ENCODE results near the gene PRKAG2.

PRKAG2 gene

DNA sequence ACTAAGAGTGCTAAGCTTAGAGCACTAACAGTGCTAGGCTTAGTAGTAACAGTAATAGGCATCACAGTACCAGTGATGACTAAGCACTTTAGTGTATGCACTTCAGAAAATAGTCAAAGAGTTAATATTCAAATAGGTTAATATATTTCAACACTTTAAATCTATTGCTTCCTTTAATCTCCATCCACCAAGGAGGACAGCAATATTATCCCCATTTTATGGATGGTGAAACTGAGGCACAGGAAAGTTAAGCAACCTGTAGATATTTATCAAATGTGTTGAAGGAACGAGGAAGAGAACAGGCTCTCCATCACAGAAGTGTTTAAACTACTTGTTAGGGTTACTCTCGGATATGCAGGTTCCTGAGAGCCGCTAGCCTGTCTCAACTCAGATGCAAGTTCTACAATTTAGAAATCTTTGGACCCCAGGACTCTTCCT, 165.5 kb downstream of the PRKAG2 start:
- Histone ChIP-seq H3K36me3 (ENCODE audit: insufficient read depth, low read length) (no peaks in the 10 kb centered on the region), H3K27ac (ENCODE audit: low read depth, low read length, poor library complexity, severe bottlenecking) (no peak overlapping the region), H3K4me1 (ENCODE audit: insufficient read depth, low read length, severe bottlenecking) (no peaks in the 10 kb centered on the region)

DNA sequence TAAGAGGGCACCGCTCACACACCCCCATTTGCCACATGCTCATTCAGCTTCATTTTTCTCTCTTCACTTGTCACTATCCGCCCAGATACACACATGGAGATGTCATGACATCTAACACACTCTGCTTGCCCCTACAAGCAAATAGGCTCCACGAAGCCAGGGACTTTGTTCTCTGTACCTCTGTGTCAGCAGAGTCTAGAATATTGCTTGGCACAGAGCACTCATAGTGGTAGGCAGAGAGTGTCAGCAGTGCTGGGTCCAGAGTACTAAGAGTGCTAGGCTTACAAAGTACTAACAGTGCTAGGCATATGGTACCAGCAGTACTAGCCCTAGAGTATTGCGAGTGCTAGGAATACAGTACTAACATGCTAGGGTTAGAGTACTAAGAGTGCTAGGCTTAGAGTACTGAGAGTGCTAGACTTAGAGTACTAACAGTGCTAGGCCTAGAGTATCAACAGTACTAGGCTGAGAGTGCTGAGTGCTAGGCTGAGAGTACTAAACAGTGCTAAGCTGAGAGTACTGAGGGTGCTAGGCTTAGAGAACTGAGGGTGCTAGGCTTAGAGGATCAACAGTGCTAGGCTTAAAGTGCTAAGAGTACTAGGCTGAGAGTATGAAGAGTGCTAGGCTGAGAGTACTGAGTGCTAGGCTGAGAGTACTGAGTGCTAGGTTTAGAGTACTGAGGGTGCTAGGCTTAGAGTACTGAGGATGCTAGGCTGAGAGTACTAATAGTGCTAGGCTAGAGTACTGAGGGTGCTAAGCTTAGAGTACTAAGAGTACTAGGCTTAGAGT, 166.1 kb downstream of the PRKAG2 start:
- H3F3A ChIP-seq (ENCODE audit: insufficient read depth, low read length) = no peaks in the 10 kb centered on the region
- H3K9me3 ChIP-seq (ENCODE audit: low read length) = 0 out of 2 replicates have a peak, but pooled peaks cover 3% of the 10 kb centered on the region
- H3K4me3 ChIP-seq (ENCODE audit: low read depth, low read length, poor library complexity, severe bottlenecking) = no peak overlapping the region
- H3K9ac ChIP-seq (ENCODE audit: low read length) = no peak overlapping the region
- H3K27ac ChIP-seq (ENCODE audit: low read depth, low read length, poor library complexity, severe bottlenecking) = no peak overlapping the region
- H3K27me3 ChIP-seq (ENCODE audit: insufficient read depth, low read length) = peaks cover 19% of the 10 kb centered on the region; the same call in 1 of the 2 replicates
- no peaks in the 10 kb centered on the region for H3K4me1 ChIP-seq (ENCODE audit: insufficient read depth, low read length, severe bottlenecking)
- no peak overlapping the region for H3K4me2 ChIP-seq (ENCODE audit: low read length)
- no peaks in the 10 kb centered on the region for H3K36me3 ChIP-seq (ENCODE audit: insufficient read depth, low read length)
- no peaks in the 10 kb centered on the region for H3K79me2 ChIP-seq (ENCODE audit: insufficient read depth, low read length)
- H3K9me2 ChIP-seq (ENCODE audit: low read depth, low read length) = no peaks in the 10 kb centered on the region
- TF ChIP-seq EZH2 (IDR thresholded peaks at IDR 0.05; ENCODE audit: borderline replicate concordance, low read length) = no peak
- TF ChIP-seq, protein P1, sequence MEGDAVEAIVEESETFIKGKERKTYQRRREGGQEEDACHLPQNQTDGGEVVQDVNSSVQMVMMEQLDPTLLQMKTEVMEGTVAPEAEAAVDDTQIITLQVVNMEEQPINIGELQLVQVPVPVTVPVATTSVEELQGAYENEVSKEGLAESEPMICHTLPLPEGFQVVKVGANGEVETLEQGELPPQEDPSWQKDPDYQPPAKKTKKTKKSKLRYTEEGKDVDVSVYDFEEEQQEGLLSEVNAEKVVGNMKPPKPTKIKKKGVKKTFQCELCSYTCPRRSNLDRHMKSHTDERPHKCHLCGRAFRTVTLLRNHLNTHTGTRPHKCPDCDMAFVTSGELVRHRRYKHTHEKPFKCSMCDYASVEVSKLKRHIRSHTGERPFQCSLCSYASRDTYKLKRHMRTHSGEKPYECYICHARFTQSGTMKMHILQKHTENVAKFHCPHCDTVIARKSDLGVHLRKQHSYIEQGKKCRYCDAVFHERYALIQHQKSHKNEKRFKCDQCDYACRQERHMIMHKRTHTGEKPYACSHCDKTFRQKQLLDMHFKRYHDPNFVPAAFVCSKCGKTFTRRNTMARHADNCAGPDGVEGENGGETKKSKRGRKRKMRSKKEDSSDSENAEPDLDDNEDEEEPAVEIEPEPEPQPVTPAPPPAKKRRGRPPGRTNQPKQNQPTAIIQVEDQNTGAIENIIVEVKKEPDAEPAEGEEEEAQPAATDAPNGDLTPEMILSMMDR (IDR thresholded peaks at IDR 0.05; ENCODE audit: low read length) = no peak
- no peak overlapping the region for H2AFZ ChIP-seq (ENCODE audit: low read length)
- H4K20me1 ChIP-seq (ENCODE audit: insufficient read depth, low read length) = no peaks in the 10 kb centered on the region

More for the DNA sequence above, 165.5 kb downstream of the PRKAG2 start:
- no peaks in the 10 kb centered on the region for H3K9me2 ChIP-seq (ENCODE audit: low read depth, low read length)
- TF ChIP-seq EZH2 (IDR thresholded peaks at IDR 0.05; ENCODE audit: borderline replicate concordance, low read length) = no peak
- TF ChIP-seq, protein P1 (IDR thresholded peaks at IDR 0.05; ENCODE audit: low read length) = no peak
- H3K4me2 ChIP-seq (ENCODE audit: low read length) = no peak overlapping the region
- H2AFZ ChIP-seq (ENCODE audit: low read length) = no peak overlapping the region
- peaks cover 19% of the 10 kb centered on the region; the same call in 1 of the 2 replicates for H3K27me3 ChIP-seq (ENCODE audit: insufficient read depth, low read length)
- 0 out of 2 replicates have a peak, but pooled peaks cover 3% of the 10 kb centered on the region for H3K9me3 ChIP-seq (ENCODE audit: low read length)
- no peaks in the 10 kb centered on the region for H3F3A ChIP-seq (ENCODE audit: insufficient read depth, low read length)
- no peak overlapping the region for H3K4me3 ChIP-seq (ENCODE audit: low read depth, low read length, poor library complexity, severe bottlenecking)
- no peaks in the 10 kb centered on the region for H3K79me2 ChIP-seq (ENCODE audit: insufficient read depth, low read length)
- no peaks in the 10 kb centered on the region for H4K20me1 ChIP-seq (ENCODE audit: insufficient read depth, low read length)
- no peak overlapping the region for H3K9ac ChIP-seq (ENCODE audit: low read length)

DNA sequence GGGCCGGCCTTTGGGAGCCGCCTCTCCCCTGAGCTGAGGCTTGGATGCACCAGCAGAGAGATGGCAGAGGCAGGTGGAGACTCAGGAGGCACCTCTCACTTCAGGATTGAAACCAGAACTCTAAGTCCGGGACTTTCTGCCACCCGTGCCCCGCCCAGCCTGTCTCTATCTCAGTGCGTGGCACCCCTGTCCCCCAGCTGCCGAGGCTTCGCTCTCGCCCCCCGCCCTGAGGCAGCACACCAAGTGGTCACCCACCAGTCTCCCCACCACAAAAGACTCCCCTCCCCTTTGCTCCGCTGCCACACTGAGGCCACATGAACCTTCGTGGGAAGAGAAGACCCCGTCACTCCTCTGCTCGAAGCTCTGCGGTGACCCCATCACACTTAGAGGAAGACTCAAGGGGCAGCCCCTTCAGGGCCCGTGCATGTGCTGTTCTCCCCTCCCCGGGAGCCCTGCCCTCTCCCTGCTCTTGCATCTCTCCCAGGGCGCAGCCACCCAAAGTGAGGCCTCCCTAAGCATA, 166.7 kb downstream of the PRKAG2 start:
- Histone ChIP-seq H3K4me1 (ENCODE audit: insufficient read depth, low read length, severe bottlenecking) (no peaks in the 10 kb centered on the region), H2AFZ (ENCODE audit: low read length) (no peak overlapping the region)

More for the DNA sequence above, 166.7 kb downstream of the PRKAG2 start:
- Histone ChIP-seq H3F3A (ENCODE audit: insufficient read depth, low read length) (no peaks in the 10 kb centered on the region), H3K27ac (ENCODE audit: low read depth, low read length, poor library complexity, severe bottlenecking) (no peak overlapping the region), H3K4me3 (ENCODE audit: low read depth, low read length, poor library complexity, severe bottlenecking) (no peak overlapping the region), H3K36me3 (ENCODE audit: insufficient read depth, low read length) (no peaks in the 10 kb centered on the region), H3K9me3 (ENCODE audit: low read length) (0 out of 2 replicates have a peak, but pooled peaks cover 3% of the 10 kb centered on the region), H4K20me1 (ENCODE audit: insufficient read depth, low read length) (no peaks in the 10 kb centered on the region), H3K9me2 (ENCODE audit: low read depth, low read length) (no peaks in the 10 kb centered on the region), H3K4me2 (ENCODE audit: low read length) (no peak overlapping the region), H3K27me3 (ENCODE audit: insufficient read depth, low read length) (peaks cover 19% of the 10 kb centered on the region; the same call in 1 of the 2 replicates), H3K79me2 (ENCODE audit: insufficient read depth, low read length) (no peaks in the 10 kb centered on the region), H3K9ac (ENCODE audit: low read length) (no peak overlapping the region)
- TF ChIP-seq, protein P1 (IDR thresholded peaks at IDR 0.05; ENCODE audit: low read length) = no peak
- TF ChIP-seq EZH2 (IDR thresholded peaks at IDR 0.05; ENCODE audit: borderline replicate concordance, low read length) = no peak

All from OCI-LY1 (cell line).